Measurements from ENCODE around the gene ATXN2L. TPM values are rescaled to one million over a fixed set of nuclear protein-coding genes. Genes with fewer than 3 reads are reported as not detected.
"Not testable (repeated sequence)": the region's sequence is repeated elsewhere in the genome, so short reads cannot be mapped to it uniquely, and the experiment has no call there.

Gene ATXN2L
- total RNA-seq, result 10 to 100 TPM; 79.9 to 84.3 TPM

- H3K4me1 ChIP-seq (ENCODE audit: control insufficient read depth in 1 of 2, low read depth in 2 of 2), result peaks cover 14 to 29% of the 10 kb centered on the region in 2 donors
- H3K4me3 ChIP-seq, result peak within 1 kb of the TSS; percentile 99
- TF ChIP-seq CTCF (IDR thresholded peaks at IDR 0.05), result peak; percentile 34
- peaks cover 16% of the 10 kb centered on the region for H3K36me3 ChIP-seq
- no peaks in the 10 kb centered on the region for H3K9me3 ChIP-seq
- no peaks in the 10 kb centered on the region for H3K27me3 ChIP-seq (replicated peaks; ENCODE audit: insufficient read depth)
- peak; percentile 72 for ATAC-seq (ENCODE audit: insufficient number of reproducible peaks, low FRiP score, low read depth)
- H3K27ac ChIP-seq, result peak within 1 kb of the TSS; percentile 100
- DNase-seq (ENCODE audit: low spot score), result peak; percentile 78
Measured at GRCh38 chr16:28822520-28823290, at the start of gene ATXN2L. Gene ATXN2L, plus strand, starts transcription at chr16:28822999. Its CDS starts 261 bp downstream, at chr16:28823260.

- H3K36me3 ChIP-seq, H3K9me3 ChIP-seq: not testable (repeated sequence)
Measured at GRCh38 chr16:28781697-28782096, 41.1 kb upstream of the ATXN2L start.

GRCh38 chr16:28782357-28782756, 40.4 kb upstream of the ATXN2L start:
- ATAC-seq (ENCODE audit: insufficient number of reproducible peaks, low FRiP score, low read depth), result not testable (repeated sequence)

More at GRCh38 chr16:28781697-28782096, 41.1 kb upstream of the ATXN2L start:
- not testable (repeated sequence) for H3K4me1 ChIP-seq (ENCODE audit: control insufficient read depth in 1 of 2, low read depth in 2 of 2); DNase-seq (ENCODE audit: low spot score); H3K4me3 ChIP-seq; H3K27ac ChIP-seq; ATAC-seq (ENCODE audit: insufficient number of reproducible peaks, low FRiP score, low read depth); H3K27me3 ChIP-seq (replicated peaks; ENCODE audit: insufficient read depth)

GRCh38 chr16:28802235-28803019, 20.4 kb upstream of the ATXN2L start:
- DNase-seq (ENCODE audit: low spot score) (peak; percentile 25), ATAC-seq (ENCODE audit: insufficient number of reproducible peaks, low FRiP score, low read depth) (peak; percentile 88)
- not testable (repeated sequence) for H3K27me3 ChIP-seq (replicated peaks; ENCODE audit: insufficient read depth); H3K36me3 ChIP-seq; H3K4me1 ChIP-seq (ENCODE audit: control insufficient read depth in 1 of 2, low read depth in 2 of 2); H3K9me3 ChIP-seq
- TF ChIP-seq CTCF (IDR thresholded peaks at IDR 0.05), result peak; percentile 39
- H3K4me3 ChIP-seq, result peak overlapping the region; percentile 50
- H3K27ac ChIP-seq, result peak overlapping the region in 1 of 2 donors; percentile 8

More at GRCh38 chr16:28782357-28782756, 40.4 kb upstream of the ATXN2L start:
- not testable (repeated sequence) for DNase-seq (ENCODE audit: low spot score); H3K4me1 ChIP-seq (ENCODE audit: control insufficient read depth in 1 of 2, low read depth in 2 of 2); H3K9me3 ChIP-seq; H3K4me3 ChIP-seq; H3K27ac ChIP-seq; H3K36me3 ChIP-seq; H3K27me3 ChIP-seq (replicated peaks; ENCODE audit: insufficient read depth)

GRCh38 chr16:28807445-28808120, 15.2 kb upstream of the ATXN2L start:
- not testable (repeated sequence) for H3K4me1 ChIP-seq (ENCODE audit: control insufficient read depth in 1 of 2, low read depth in 2 of 2); H3K9me3 ChIP-seq; H3K4me3 ChIP-seq; H3K27me3 ChIP-seq (replicated peaks; ENCODE audit: insufficient read depth); H3K27ac ChIP-seq; H3K36me3 ChIP-seq; DNase-seq (ENCODE audit: low spot score)
- ATAC-seq (ENCODE audit: insufficient number of reproducible peaks, low FRiP score, low read depth), result peak; percentile 46

GRCh38 chr16:28820016-28820415, 2.8 kb upstream of the ATXN2L start:
- DNase-seq (ENCODE audit: low spot score), result no peak
- Histone ChIP-seq H3K4me3 (no peak overlapping the region), H3K9me3 (no peaks in the 10 kb centered on the region), H3K36me3 (no peaks in the 10 kb centered on the region), H3K4me1 (ENCODE audit: control insufficient read depth in 1 of 2, low read depth in 2 of 2) (peaks cover 10 to 12% of the 10 kb centered on the region in 2 donors), H3K27me3 (replicated peaks; ENCODE audit: insufficient read depth) (no peaks in the 10 kb centered on the region), H3K27ac (no peak overlapping the region)
- no peak for ATAC-seq (ENCODE audit: insufficient number of reproducible peaks, low FRiP score, low read depth)
- TF ChIP-seq CTCF (IDR thresholded peaks at IDR 0.05), result no peak

- H3K27me3 ChIP-seq (replicated peaks; ENCODE audit: insufficient read depth); DNase-seq (ENCODE audit: low spot score); ATAC-seq (ENCODE audit: insufficient number of reproducible peaks, low FRiP score, low read depth); H3K36me3 ChIP-seq; H3K27ac ChIP-seq; H3K9me3 ChIP-seq; H3K4me3 ChIP-seq: not testable (repeated sequence)
- peaks cover 14 to 17% of the 10 kb centered on the region in 2 donors for H3K4me1 ChIP-seq (ENCODE audit: control insufficient read depth in 1 of 2, low read depth in 2 of 2)
Measured at GRCh38 chr16:28820546-28820945, 2.3 kb upstream of the ATXN2L start.
